DMS114 treated with DMSO at 0.1 percent for 48 hours (cell line): ENCODE results near the gene ZNF501.
A peak's percentile ranks its signal among the peaks of the same experiment; 100 is the strongest.

Experiments used
- DNase-seq: peaks from one replicate; lab custom pipeline; 2025; ENCODE audit not compliant: unreplicated experiment; lab: John Stamatoyannopoulos, UW

ZNF501 gene

DNA sequence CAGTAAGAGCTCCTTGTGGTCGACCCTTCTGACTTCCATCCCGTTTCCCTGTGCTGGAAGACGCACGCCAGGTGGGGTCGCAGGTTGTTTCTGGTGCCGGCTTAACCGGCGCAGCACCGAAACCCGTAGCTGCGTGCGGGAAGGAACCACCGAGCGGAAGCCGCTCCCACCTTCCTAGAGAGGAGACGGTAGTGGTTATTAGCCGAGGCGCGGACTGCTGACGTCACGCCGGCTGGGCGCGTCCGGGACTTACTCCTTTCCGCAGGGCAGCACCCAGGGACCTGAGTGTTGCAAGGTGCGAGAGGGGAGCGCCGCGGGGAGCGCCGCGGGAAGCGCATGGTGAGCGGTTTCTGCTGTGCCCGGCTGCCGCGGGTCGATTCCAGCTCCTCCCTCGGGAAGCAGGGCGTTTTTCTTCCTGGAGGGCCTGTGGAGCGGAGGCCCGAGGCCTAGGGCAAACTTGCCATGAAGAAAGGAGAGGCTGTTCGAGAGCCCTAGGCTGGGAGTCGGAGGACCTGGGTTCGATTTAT, at the start of gene ZNF501:
TSS of gene ZNF501 (plus strand) at position 252 of the 527 bp plus-strand sequence. CDS start 4,787 bp downstream, outside the sequence.
- DNase-seq: peak; percentile 8

GRCh38 chr3:44680921-44681455, 48.4 kb upstream of the ZNF501 start:
- no peak for DNase-seq

GRCh38 chr3:44682182-44682896, 47.1 kb upstream of the ZNF501 start:
- DNase-seq: no peak

GRCh38 chr3:44685128-44685800, 44.2 kb upstream of the ZNF501 start:
- no peak for DNase-seq

GRCh38 chr3:44687898-44688297, 41.5 kb upstream of the ZNF501 start:
- DNase-seq: no peak

GRCh38 chr3:44712455-44713075, 16.9 kb upstream of the ZNF501 start, which contains the start of gene ZNF502:
Gene ZNF502, plus strand, starts transcription at chr3:44712660. Its CDS starts 7,602 bp downstream, at chr3:44720262.
- DNase-seq: no peak

GRCh38 chr3:44721231-44722102, 8.0 kb upstream of the ZNF501 start:
- no peak for DNase-seq

DNA sequence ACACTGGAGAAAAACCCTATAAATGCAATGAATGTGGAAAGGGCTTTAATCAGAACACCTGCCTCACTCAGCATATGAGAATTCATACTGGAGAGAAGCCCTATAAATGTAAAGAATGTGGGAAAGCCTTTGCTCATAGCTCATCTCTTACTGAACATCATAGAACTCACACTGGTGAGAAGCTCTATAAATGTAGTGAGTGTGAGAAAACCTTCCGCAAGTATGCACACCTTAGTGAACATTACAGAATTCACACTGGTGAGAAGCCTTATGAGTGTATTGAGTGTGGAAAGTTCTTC, 7.4 kb upstream of the ZNF501 start:
- no peak for DNase-seq

DNA sequence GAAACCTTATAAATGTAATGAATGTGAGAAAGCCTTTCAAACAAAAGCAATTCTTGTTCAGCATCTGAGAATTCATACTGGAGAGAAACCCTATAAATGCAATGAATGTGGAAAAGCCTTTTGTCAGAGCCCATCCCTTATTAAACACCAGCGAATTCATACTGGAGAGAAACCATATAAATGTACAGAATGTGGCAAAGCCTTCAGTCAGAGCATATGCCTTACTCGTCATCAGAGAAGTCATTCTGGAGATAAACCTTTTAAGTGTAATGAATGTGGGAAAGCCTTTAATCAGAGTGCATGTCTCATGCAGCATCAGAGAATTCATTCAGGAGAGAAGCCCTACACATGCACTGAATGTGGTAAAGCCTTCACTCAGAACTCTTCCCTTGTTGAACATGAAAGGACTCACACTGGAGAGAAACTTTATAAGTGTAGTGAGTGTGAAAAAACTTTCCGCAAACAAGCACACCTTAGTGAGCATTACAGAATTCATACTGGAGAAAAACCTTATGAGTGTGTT, 5.3 kb downstream of the ZNF501 start:
- no peak for DNase-seq

GRCh38 chr3:44761101-44761423, 31.6 kb downstream of the ZNF501 start:
- DNase-seq: no peak

- peak; percentile 84 for DNase-seq
These were observed 32.2 kb downstream of the ZNF501 start, which contains the start of the genes KIAA1143 and KIF15 for GRCh38 chr3:44761424-44762169. Gene KIAA1143, minus strand, starts transcription at chr3:44761619. Its CDS starts 17 bp downstream, at chr3:44761602. Gene KIF15, plus strand, starts transcription at chr3:44761794. Its CDS starts 72 bp downstream, at chr3:44761866.

DNA sequence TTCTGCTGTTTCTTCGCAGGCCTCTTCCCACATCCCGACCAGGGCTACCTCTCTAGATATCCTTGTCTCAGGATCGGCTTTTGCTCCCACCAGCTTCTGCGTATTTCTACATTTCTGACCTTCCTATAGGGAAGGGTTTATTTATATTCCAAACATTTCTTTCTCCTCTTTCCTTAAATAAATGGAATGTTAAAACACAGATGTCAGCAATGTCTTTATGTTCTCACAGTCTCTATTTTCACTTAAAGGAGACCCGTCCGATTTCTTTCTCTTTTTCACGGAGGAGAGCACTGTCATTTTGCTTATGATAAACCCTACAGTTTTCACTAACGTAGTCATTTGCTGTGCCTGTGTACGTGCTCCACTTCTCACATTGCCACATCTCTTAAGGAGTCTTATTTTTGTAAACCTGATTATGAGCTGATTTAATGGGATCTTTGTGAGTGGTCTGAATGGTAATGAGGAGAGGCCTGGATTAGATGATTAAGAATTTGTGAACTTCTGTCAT, 32.8 kb downstream of the ZNF501 start:
- no peak for DNase-seq

DNA sequence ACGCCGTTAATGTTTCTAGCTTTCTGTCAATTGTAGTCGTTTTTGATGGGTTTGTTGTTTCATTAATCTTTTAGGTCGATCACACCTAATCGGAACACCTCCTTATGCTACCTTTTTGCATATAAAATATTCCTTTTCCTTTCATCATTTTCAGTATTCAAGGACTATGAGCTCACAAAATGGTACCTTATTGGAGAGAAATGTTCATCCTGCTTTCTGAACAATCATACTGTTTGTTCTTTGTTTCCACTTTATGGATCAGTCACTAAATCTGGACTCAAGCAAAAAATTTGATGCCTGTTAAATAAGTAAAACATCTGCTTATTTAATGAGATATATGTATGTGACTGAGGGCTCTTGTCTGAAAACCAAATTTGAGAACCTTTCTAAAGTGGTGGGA, 33.3 kb downstream of the ZNF501 start:
- no peak for DNase-seq

DNA sequence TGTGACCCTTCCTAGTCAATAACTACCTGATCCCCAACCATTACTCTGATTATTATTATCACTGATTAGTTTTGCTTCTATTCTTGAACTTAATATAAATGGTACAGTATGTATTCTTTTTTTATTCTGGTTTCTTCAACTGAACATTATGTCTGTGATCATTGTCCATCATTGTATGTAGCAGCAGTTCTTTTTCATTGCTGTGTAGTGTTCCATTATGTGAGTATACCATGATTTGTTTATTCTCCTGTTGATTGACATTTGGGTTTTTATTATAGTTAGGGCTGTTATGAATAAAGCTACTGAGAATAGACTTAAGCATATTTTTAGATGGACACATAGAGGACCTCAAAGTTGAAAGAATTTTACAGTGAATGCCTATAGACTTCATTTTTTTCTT, 34.8 kb downstream of the ZNF501 start:
- DNase-seq: no peak

DNA sequence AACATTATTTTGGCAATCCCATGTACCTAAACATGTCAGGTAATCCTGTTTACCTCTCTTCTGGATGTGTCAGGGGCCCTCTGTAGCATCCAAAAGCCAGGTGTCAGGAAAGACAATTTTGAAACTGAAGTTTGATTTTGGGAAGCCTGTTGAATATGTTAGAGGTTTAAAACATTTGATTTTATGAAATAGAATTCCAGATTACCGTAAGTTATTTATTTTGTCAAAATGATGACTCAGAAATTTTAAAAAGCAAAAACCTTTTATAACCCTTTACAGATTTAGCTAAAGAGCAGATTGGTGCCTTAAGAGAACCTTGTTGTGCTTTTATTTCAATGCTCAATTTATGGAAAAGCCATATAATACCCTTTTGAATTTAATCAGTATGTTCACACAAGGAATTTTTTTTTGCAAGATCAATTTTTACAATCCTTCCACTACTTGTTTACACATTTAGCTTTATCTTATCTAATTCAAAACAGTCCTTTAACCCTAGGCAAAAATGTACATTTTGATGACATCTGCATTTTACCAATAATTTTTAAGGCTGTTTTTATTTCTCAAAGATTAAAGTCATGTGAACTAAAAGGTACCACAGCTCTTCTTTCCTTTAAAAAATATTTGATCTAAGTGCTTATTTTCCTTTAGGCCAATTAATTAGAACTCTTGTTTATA, 42.1 kb downstream of the ZNF501 start:
- DNase-seq: no peak

- no peak for DNase-seq
These were observed 42.6 kb downstream of the ZNF501 start for GRCh38 chr3:44772099-44772442.

DNA sequence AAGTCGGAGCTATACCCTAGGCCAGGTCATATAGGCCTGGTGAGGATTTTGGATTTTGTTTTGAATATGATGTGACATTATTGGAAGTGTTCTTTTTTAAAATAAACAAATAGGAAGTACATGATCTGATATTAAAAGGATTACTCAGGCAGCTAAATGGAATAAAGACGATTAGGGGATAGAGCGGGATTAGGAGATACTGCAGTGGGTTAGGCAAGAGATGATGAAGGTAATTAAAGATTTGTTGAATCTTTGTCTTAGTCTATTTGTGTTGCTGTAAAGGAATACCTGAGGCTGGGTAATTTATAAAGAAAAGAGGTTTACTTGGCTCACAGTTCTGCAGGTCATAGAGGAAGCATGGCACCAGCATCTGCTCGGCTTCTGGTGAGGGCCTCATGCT, 53.5 kb downstream of the ZNF501 start:
- DNase-seq: no peak
